Breast epithelium (tissue), 3 donors: ENCODE data around the gene STEAP4.

Source experiments
- CTCF ChIP-seq, 3 donors: fragments of 450-650 bp; IDR thresholded peaks; one replicate each; pipeline ENCODE4 v1.5.1; 2016 to 2017; ENCODE audit warnings: antibody characterized with exemption in 3 of 3, mild to moderate bottlenecking in 3 of 3, moderate library complexity in 3 of 3
- POLR2AphosphoS5 ChIP-seq, 3 donors: sonication (generic); formaldehyde crosslinking; IDR thresholded peaks; one replicate each; pipeline ENCODE4 v1.6.1; 2017; ENCODE audit warnings: antibody characterized with exemption in 3 of 3

DNA sequence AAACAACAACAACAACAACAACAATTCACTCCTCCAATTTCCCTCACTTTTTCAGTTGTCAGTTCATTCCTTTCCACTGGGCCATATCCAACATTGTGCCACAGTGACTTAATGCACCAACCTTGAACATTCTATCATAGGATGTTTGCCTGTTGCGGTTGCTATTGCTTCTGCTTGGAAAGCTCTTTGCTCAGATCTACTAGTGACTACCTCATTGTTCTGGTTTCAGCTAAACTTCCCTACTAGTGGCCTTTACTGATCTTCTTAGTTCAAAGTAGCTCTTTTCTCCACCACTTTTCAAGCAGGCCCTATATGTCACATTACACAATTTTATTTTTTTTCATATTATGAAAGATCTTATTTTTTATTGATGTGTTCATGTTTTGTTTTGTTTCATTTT, 9.8 kb upstream of the STEAP4 start:
- TF ChIP-seq CTCF (IDR thresholded peaks at IDR 0.05) = no peak
- no peak for TF ChIP-seq POLR2AphosphoS5 (IDR thresholded peaks at IDR 0.05)
